ENCODE measurements around the gene C1QTNF9.
"Not testable (repeated sequence)": the region's sequence is repeated elsewhere in the genome, so short reads cannot be mapped to it uniquely, and the experiment has no call there.

C1QTNF9 gene

DNA sequence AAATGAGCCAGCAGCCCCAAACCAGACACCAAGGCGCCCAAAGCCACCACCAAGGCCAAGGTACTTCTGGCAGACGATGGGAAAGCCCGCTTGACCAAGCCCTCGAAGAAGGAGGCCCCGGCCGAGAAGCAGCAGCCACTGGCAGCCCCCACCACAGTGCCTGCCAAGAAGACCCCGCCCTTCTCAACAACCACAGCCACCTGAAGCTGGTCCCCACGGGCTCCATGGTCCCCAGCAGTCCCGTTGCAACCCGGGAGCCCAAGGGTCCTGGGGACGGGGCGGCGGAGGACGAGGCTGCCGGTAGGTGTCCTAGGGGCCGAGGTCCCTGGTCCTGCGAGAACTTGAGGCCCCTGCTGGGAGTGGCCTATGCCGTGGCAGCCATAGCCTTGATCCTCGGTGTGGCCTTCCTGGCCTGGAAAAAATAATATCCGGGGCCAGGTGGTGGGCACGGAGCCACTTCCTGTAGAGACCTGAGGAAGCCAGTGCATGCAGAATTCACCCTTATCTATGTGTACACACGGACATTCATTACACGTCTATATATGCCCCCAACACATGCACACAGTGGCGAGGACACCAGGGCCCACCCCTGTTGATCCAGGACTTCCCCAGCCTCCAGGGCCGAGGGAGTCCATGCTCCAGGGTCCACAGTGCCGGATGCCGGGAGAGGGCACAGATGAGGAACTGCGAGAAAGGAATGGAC, 13.8 kb downstream of the C1QTNF9 start:
- no peak for DNase-seq

DNA sequence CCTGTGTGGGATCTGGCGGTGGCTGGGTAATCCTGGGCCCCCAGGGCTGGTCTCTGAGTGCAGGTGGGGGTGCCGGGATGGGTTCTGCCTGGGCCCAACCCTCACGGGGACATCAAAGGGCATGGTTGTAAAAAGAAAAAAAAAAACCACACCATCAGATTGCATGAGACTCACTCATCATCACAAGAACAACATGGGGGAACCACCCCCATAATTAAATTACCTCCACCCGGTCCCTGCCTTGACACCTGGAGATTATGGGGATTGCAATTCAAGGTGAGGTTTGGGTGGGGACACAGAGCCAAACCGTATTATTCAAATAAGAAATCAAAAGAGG, 14.3 kb downstream of the C1QTNF9 start:
- DNase-seq: no peak

DNA sequence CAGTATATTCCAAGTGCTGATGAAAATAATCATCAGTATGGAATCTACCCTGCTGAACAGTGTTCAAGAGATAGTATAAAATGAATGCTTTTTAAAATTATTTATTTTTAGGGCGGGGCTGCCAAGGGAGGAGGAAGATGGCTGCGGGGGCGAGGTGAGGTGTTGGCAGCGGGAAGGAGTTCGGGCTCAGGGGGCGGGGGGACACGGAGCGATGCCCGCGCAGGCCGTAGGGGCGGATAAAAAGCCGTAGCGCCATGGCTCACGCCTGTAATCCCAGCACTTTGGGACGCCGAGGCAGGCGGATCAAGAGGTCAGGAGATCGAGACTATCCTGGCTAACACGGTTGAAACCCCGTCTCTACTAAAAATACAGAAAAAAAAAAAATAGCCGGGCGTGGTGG, 18.2 kb downstream of the C1QTNF9 start:
- not testable (repeated sequence) for DNase-seq

- DNase-seq: no peak
Observed at GRCh38 chr13:24328145-24328544, 18.8 kb downstream of the C1QTNF9 start.

DNA sequence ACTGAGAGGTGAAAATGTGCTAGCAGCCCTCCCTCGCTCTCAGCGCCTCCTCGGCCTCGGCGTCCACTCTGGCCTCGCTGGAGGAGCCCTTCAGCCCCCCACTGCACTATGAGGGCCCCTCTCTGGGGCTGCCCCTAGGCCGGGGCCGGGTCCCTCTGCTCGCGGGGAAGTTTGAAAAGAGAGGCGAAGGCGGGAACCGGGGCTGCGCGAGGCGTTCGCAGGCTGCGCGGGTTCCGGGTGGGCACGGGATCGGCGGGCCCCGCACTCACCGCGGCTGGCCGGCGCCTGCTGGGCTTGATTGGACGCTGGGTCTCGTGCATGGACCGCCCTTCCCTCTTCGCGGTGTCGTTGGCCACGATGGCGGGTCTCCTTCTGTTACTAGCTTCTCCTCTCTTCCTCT, 29.3 kb downstream of the C1QTNF9 start:
- no peak for DNase-seq

- no peak for DNase-seq
Observed at GRCh38 chr13:24339937-24340607, 30.7 kb downstream of the C1QTNF9 start.

- DNase-seq: no peak
Observed at GRCh38 chr13:24340608-24340955, 31.2 kb downstream of the C1QTNF9 start.

GRCh38 chr13:24341439-24341838, 32.1 kb downstream of the C1QTNF9 start:
- DNase-seq: no peak

DNA sequence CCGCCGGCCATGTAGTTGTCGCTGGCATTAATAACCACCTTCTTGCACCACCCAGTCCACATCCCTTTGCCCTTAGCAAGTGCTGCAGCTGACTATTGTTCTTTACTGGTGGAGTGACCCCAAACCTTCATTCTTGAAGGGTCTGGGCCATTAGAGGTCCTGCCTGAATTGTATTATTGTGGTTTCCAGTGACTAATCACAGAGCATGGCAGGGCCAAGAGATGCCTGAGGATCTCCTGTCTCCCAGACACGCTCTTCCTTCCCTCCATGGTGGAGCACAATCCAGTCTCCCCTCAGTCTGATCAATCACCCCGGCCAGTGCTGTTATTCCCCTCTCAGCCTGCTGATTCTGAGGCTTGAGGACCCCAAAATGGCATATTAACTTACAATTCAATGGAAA, 39.0 kb downstream of the C1QTNF9 start:
- no peak for DNase-seq

DNA sequence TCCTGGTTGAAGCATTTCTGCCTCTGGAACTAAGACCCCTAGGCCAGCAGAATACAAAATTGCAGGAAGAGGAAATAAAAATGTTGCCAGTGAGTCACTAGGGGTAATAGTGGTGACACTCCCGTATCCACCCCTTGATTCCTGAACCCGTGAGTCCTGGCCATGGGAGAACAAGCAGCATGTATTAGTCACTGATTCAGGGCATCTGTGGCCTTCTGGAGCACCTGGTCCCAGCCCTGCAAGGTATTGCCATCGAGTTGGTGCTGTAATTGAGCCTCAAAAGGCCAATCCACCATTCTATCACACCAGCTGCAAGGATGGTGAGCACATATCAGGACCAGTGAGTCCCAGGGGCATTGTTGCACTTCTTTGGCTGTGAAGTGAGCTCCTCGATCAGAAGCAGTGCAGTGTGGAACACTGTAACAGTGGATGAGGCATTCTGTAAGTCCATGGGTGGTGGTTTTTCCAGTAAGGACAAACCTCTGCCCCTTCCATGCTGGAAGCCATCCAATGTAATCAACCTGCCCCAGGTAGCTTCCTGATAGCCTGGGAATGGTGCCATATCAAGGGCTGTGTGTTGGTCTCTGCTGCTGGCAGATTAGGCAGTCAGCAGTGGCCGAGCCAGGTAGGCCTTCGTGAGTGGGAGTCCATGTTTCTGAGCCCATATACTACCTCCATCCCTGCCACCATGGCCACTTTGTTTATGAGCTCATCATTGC, 39.6 kb downstream of the C1QTNF9 start:
- no peak for DNase-seq

DNA sequence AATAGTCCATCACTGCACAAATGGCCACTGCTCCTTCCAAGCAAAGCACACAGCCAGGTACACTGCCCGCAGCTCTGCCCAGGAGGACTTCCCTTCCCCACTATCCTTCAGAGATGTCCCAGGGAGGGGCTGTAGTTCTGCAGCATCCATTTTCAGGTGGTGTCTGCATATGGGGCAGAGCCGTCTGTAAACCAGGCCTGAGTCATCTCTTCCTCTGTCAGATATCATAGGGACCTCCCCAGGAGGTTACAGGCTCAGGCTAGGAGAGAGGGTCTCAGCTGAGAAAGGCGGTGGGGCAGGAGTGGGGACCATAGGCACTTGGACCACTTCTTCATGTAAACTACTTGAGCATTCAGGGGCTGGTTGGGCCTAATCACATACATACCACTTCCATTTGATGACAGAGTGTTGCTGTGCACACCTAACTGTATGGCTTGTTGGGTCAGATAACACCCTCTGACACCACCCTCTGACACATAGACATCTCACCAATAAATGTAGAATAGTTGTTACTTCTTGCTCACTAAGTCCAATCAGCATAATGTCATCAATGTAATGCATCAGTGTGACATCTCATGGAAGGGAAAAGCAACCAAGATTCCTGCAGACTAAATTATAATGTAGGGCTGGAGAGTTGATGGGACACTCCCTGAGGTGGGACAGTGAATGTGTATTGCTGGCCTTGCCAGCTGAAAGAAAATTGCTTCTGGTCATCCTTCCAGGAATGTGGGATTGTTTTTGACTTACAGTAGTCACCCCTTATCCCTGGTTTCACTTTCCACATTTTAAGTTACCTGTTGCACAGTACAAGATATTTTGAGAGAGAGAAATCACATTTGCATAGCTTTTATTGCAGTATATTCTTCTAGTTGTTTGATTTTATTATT, 40.6 kb downstream of the C1QTNF9 start:
- not testable (repeated sequence) for DNase-seq

- no peak for DNase-seq
Observed at GRCh38 chr13:24351423-24351822, 42.0 kb downstream of the C1QTNF9 start.

GRCh38 chr13:24353736-24354135, 44.4 kb downstream of the C1QTNF9 start:
- no peak for DNase-seq

- DNase-seq: no peak
Observed at GRCh38 chr13:24355103-24355502, 45.7 kb downstream of the C1QTNF9 start.

DNA sequence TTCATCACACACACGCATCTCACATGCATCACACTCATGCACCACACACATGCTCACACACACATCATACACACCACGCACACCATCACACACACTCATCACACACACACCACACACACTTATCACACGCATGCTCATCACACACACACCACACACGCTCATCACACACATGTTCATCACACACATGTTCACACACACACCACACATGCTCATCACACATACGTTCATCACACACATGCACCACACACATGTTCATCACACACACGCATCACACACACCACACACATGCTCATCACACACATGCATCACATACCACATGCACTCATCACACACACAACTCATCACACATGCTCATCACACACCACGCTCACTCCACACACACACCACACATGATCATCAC, 46.9 kb downstream of the C1QTNF9 start:
- no peak for DNase-seq

DNA sequence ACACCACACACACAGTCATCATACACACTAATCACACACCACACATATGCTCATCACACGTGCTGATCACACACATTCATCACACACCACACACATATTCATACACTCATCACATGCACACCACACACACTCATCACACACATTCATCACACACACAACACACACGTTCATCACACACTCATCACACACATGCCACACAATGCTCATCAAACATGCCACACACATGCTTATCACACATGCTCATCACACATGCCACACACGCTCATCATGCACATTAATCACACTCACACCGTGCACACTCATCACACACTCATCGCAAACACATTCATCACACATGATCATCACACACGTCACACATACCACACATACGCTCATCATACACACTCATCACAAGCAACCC, 47.5 kb downstream of the C1QTNF9 start:
- DNase-seq: no peak

- DNase-seq: no peak
Observed at GRCh38 chr13:24357756-24358155, 48.4 kb downstream of the C1QTNF9 start.

DNA sequence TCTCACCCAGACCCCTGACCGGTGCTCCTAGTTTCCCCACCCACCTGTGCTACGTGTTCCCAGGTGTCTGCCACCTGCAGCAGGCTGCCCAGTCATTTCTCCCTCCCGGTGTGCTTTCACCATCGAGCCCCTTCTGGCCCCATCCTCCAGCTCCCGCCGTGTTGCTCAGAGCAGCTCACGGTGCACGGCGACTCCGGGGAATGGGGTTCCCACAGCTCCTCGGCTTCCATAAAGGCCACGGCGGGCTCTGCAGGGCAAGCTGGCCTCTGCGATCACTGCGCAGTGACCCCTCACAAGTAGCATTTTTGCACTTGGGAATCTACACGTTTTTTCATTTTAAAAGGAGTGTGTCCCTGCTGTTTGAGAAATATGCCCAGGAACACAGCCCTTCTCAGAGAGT, 49.5 kb downstream of the C1QTNF9 start:
- DNase-seq: not testable (repeated sequence)

GRCh38 chr13:24359252-24359651, 49.9 kb downstream of the C1QTNF9 start:
- not testable (repeated sequence) for DNase-seq

GRCh38 chr13:24360106-24360505, 50.7 kb downstream of the C1QTNF9 start:
- no peak for DNase-seq

DNA sequence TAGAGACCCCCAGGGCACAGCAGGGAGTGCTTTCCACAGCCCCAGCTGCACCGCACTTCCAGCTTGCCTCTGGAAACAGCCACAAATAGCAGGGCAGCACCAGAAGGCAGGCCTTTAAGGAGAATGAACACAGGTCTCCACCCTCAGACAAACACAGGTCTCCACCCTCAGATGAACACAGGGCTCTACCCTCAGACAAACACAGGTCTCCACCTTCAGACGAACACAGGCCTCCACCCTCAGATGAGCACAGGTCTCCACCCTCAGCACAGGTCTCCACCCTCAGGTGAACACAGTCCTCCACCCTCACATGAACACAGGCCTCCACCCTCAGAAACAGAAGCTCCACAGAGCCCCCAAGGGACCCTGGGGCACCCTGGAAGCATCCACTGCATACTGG, 51.7 kb downstream of the C1QTNF9 start:
- no peak for DNase-seq

DNA sequence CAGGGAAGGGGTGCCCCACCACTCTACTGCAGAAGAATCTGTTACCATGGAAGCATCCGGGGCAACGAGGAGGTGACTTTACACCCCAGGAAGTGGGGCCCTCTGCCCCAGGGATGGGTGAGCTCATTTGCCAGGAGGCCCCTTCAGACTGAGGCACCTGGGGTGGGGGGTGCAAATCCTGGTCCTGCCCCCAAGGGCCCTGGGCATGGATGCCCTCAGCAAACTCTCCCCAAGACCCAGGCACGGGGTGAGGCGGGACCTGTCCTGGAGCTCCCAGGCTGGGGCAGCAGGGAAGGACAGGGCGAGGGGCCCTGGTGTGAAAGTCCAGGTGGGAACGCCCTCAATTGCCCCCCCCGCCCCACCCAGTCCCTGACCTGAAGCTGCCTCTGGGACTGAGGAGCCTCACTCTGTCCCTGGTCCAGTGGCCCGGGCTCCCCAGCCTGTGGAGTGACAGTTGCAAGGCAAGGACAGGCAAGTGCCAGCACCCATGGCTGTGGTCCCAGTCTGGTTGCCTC, 52.5 kb downstream of the C1QTNF9 start:
- no peak for DNase-seq

GRCh38 chr13:24362435-24362952, 53.1 kb downstream of the C1QTNF9 start:
- DNase-seq: no peak
